Measurements from ENCODE around the gene RFX2. TPM values are rescaled to one million over a fixed set of nuclear protein-coding genes. Genes with fewer than 3 reads are reported as not detected.

Gene RFX2
- total RNA-seq, 1 donor from 2014 or later, result 3.2 TPM

- TF ChIP-seq EZH2 (IDR thresholded peaks at IDR 0.05; ENCODE audit: insufficient read depth, low read length), result no peak
- no peak for TF ChIP-seq CTCF (IDR thresholded peaks at IDR 0.05; ENCODE audit: insufficient read depth, low read depth, low read length)
- H3K4me2 ChIP-seq (ENCODE audit: low read length), result no peak overlapping the region
- no peak for DNase-seq (ENCODE audit: low read depth)
- Mint-ChIP-seq H3K4me1 (ENCODE audit: low read depth, unreplicated experiment) (peaks cover 21% of the 10 kb centered on the region), H3K27ac (ENCODE audit: unreplicated experiment) (peak overlapping the region; percentile 19), H3K36me3 (ENCODE audit: low read depth, unreplicated experiment) (no peaks in the 10 kb centered on the region), H3K27me3 (ENCODE audit: low read depth, unreplicated experiment) (peaks cover 30% of the 10 kb centered on the region), H3K9me3 (ENCODE audit: unreplicated experiment) (peaks cover 3% of the 10 kb centered on the region), H3K4me3 (ENCODE audit: unreplicated experiment) (no peak overlapping the region)
- no peaks in the 10 kb centered on the region for H3K9me3 ChIP-seq (ENCODE audit: insufficient read depth, low read depth, low read length)
- FAIRE-seq, result no peak
- H3K4me1 ChIP-seq (ENCODE audit: insufficient read depth, low read length), result peaks cover 64% of the 10 kb centered on the region
- no peaks in the 10 kb centered on the region for H4K20me1 ChIP-seq (ENCODE audit: insufficient read depth, low read length)
- H3K27ac ChIP-seq (ENCODE audit: low read depth, low read length), result no peak overlapping the region
- H3K36me3 ChIP-seq (ENCODE audit: insufficient read depth, low read length), result no peaks in the 10 kb centered on the region
- H3K9ac ChIP-seq (ENCODE audit: low read length), result no peak overlapping the region
- no peaks in the 10 kb centered on the region for H3K27me3 ChIP-seq (ENCODE audit: insufficient read depth, low read length)
- H3K79me2 ChIP-seq (ENCODE audit: insufficient read depth, low read length), result peaks cover 3% of the 10 kb centered on the region
- no peak overlapping the region for H2AFZ ChIP-seq (ENCODE audit: low read depth, low read length)
- no peak overlapping the region for H3K4me3 ChIP-seq (ENCODE audit: insufficient read depth, low read depth, low read length)
Measured at GRCh38 chr19:6062961-6063575, 47.2 kb downstream of the RFX2 start.

- H3K4me3 ChIP-seq (ENCODE audit: insufficient read depth, low read depth, low read length), result no peak overlapping the region
- H3K36me3 Mint-ChIP-seq (ENCODE audit: low read depth, unreplicated experiment), result no peaks in the 10 kb centered on the region
- H3K27ac ChIP-seq (ENCODE audit: low read depth, low read length), result peak overlapping the region; percentile 67
- H3K4me1 Mint-ChIP-seq (ENCODE audit: low read depth, unreplicated experiment), result peaks cover 24% of the 10 kb centered on the region
- H3K27ac Mint-ChIP-seq (ENCODE audit: unreplicated experiment), result peak overlapping the region; percentile 53
- no peaks in the 10 kb centered on the region for H4K20me1 ChIP-seq (ENCODE audit: insufficient read depth, low read length)
- DNase-seq (ENCODE audit: low read depth) (peak; percentile 40), FAIRE-seq (no peak)
- TF ChIP-seq EZH2 (IDR thresholded peaks at IDR 0.05; ENCODE audit: insufficient read depth, low read length), result no peak
- no peak overlapping the region for H2AFZ ChIP-seq (ENCODE audit: low read depth, low read length)
- H3K9me3 ChIP-seq (ENCODE audit: insufficient read depth, low read depth, low read length), result no peaks in the 10 kb centered on the region
- no peaks in the 10 kb centered on the region for H3K27me3 ChIP-seq (ENCODE audit: insufficient read depth, low read length)
- H3K4me1 ChIP-seq (ENCODE audit: insufficient read depth, low read length), result peaks cover 63% of the 10 kb centered on the region
- H3K9ac ChIP-seq (ENCODE audit: low read length), result peak overlapping the region; percentile 11
- H3K36me3 ChIP-seq (ENCODE audit: insufficient read depth, low read length), result no peaks in the 10 kb centered on the region
- H3K27me3 Mint-ChIP-seq (ENCODE audit: low read depth, unreplicated experiment), result peaks cover 22% of the 10 kb centered on the region
- peaks cover 3% of the 10 kb centered on the region for H3K79me2 ChIP-seq (ENCODE audit: insufficient read depth, low read length)
- H3K4me2 ChIP-seq (ENCODE audit: low read length), result no peak overlapping the region
- H3K9me3 Mint-ChIP-seq (ENCODE audit: unreplicated experiment), result peaks cover 1% of the 10 kb centered on the region
- H3K4me3 Mint-ChIP-seq (ENCODE audit: unreplicated experiment), result no peak overlapping the region
Measured at GRCh38 chr19:6062274-6062673, 48.0 kb downstream of the RFX2 start.

GRCh38 chr19:6061376-6062130 is 48.7 kb downstream of the RFX2 start:
- Histone ChIP-seq H3K9me3 (ENCODE audit: insufficient read depth, low read depth, low read length) (no peaks in the 10 kb centered on the region), H3K27ac (ENCODE audit: low read depth, low read length) (peak overlapping the region; percentile 67), H4K20me1 (ENCODE audit: insufficient read depth, low read length) (no peaks in the 10 kb centered on the region), H3K36me3 (ENCODE audit: insufficient read depth, low read length) (no peaks in the 10 kb centered on the region), H3K4me2 (ENCODE audit: low read length) (peak overlapping the region; percentile 71), H3K27me3 (ENCODE audit: insufficient read depth, low read length) (no peaks in the 10 kb centered on the region), H3K4me3 (ENCODE audit: insufficient read depth, low read depth, low read length) (peak overlapping the region; percentile 27), H3K9ac (ENCODE audit: low read length) (peak overlapping the region; percentile 55), H2AFZ (ENCODE audit: low read depth, low read length) (peak overlapping the region; percentile 33), H3K79me2 (ENCODE audit: insufficient read depth, low read length) (peaks cover 3% of the 10 kb centered on the region), H3K4me1 (ENCODE audit: insufficient read depth, low read length) (peaks cover 63% of the 10 kb centered on the region)
- H3K4me3 Mint-ChIP-seq (ENCODE audit: unreplicated experiment), result no peak overlapping the region
- no peak overlapping the region for H3K27ac Mint-ChIP-seq (ENCODE audit: unreplicated experiment)
- DNase-seq (ENCODE audit: low read depth) (no peak), FAIRE-seq (no peak)
- peaks cover 22% of the 10 kb centered on the region for H3K4me1 Mint-ChIP-seq (ENCODE audit: low read depth, unreplicated experiment)
- H3K9me3 Mint-ChIP-seq (ENCODE audit: unreplicated experiment), result peaks cover 1% of the 10 kb centered on the region
- no peaks in the 10 kb centered on the region for H3K36me3 Mint-ChIP-seq (ENCODE audit: low read depth, unreplicated experiment)
- H3K27me3 Mint-ChIP-seq (ENCODE audit: low read depth, unreplicated experiment), result peaks cover 20% of the 10 kb centered on the region
- TF ChIP-seq EZH2 (IDR thresholded peaks at IDR 0.05; ENCODE audit: insufficient read depth, low read length) (no peak), CTCF (IDR thresholded peaks at IDR 0.05; ENCODE audit: insufficient read depth, low read depth, low read length) (no peak)
